ENCODE results near the gene TCAP.

- no peak for TF ChIP-seq CTCF (IDR thresholded peaks at IDR 0.05; ENCODE audit: low read depth, low read length)
- no peak for TF ChIP-seq POLR2A (IDR thresholded peaks at IDR 0.05; ENCODE audit: extremely low read depth, insufficient read length)
- no peak for TF ChIP-seq MAX (IDR thresholded peaks at IDR 0.05; ENCODE audit: low read depth, low read length)
- TF ChIP-seq MYC (IDR thresholded peaks at IDR 0.05; ENCODE audit: low read depth, low read length), result no peak
Measured at GRCh38 chr17:39666601-39667261, 1.6 kb downstream of the TCAP start.

Measured in NB4 (cell line).